Measurements from ENCODE around the gene GNAI1.

- TF ChIP-seq CTCF (IDR thresholded peaks at IDR 0.05; ENCODE audit: low read depth, low read length, missing input control): no peak
- no peak for TF ChIP-seq RAD21 (IDR thresholded peaks at IDR 0.05)
- no peak for TF ChIP-seq YY1 (IDR thresholded peaks at IDR 0.05)
- no peak for TF ChIP-seq SP1 (IDR thresholded peaks at IDR 0.05)
- no peak for TF ChIP-seq TAF1 (conservative IDR thresholded peaks at IDR 0.05)
- TF ChIP-seq ATF3 (IDR thresholded peaks at IDR 0.05): no peak
- no peak for TF ChIP-seq EGR1 (IDR thresholded peaks at IDR 0.05; ENCODE audit: low read depth in 2 of 2)
Measured at GRCh38 chr7:80225361-80225760, 90.7 kb downstream of the GNAI1 start.
